HepG2 (cell line): ENCODE measurements around the gene HTRA2. TPM values are rescaled to one million over a fixed set of nuclear protein-coding genes. Genes with fewer than 3 reads are reported as not detected.
A peak's percentile ranks its signal among the peaks of the same experiment; 100 is the strongest.

Source experiments
- ATF7 ChIP-seq, 2 experiments: fragments of 450-650 bp in 1 of 2; sonication (generic) in 1 of 2; formaldehyde crosslinking in 1 of 2; IDR thresholded peaks; 2 replicates each; pipeline versions ENCODE4 v1.4.0 to v1.6.1; 2016 to 2020; ENCODE audit warnings: antibody characterized with exemption in 1 of 2, mild to moderate bottlenecking in 1 of 2, missing genetic modification reagents in 1 of 2
- CCAR2 ChIP-seq: fragments of 200-400 bp; formaldehyde crosslinking; optimal IDR thresholded peaks from 2 replicates; pipeline ENCODE3; 2018; ENCODE audit warnings: low read depth, mild to moderate bottlenecking, low read length, moderate library complexity
- FOXP1 ChIP-seq, 2 experiments: fragments of 450-650 bp in 1 of 2; IDR thresholded peaks; 2 replicates each; pipeline ENCODE4 v1.6.1; 2017 to 2018; ENCODE audit warnings: antibody characterized with exemption in 1 of 2
- GATA4 ChIP-seq: sonication (generic); IDR thresholded peaks from 2 replicates; pipeline ENCODE4 v1.6.1; 2016; ENCODE audit warnings: antibody characterized with exemption, low read depth, borderline replicate concordance
- GLI4 ChIP-seq: sonication (generic); formaldehyde crosslinking; IDR thresholded peaks from 2 replicates; pipeline ENCODE4 v1.5.1; 2020; ENCODE audit warnings: missing genetic modification reagents, mild to moderate bottlenecking, moderate library complexity, borderline replicate concordance
- IKZF1 ChIP-seq: fragments of 450-650 bp; IDR thresholded peaks from 2 replicates; pipeline ENCODE4 v1.7.1; 2016
- MBNL3 ChIP-seq: fragments of 250-450 bp; sonication (Bioruptor Pico); conservative IDR thresholded peaks from 2 replicates; pipeline ENCODE4 v1.8.0; 2022; ENCODE audit warnings: mild to moderate bottlenecking, inconsistent platforms
- MXD1 ChIP-seq: sonication (generic); formaldehyde crosslinking; IDR thresholded peaks from 2 replicates; pipeline ENCODE4 v1.4.0; 2020; ENCODE audit warnings: mild to moderate bottlenecking, missing genetic modification reagents
- POGZ ChIP-seq: sonication (generic); formaldehyde crosslinking; IDR thresholded peaks from 2 replicates; pipeline ENCODE4 v1.4.0; 2020; ENCODE audit warnings: mild to moderate bottlenecking, missing genetic modification reagents
- RNF2 ChIP-seq: fragments of 450-650 bp; conservative IDR thresholded peaks from 2 replicates; pipeline ENCODE4 v1.6.1; 2016; ENCODE audit warnings: low read depth
- SMARCC2 ChIP-seq: fragments of 450-650 bp; IDR thresholded peaks from 2 replicates; pipeline ENCODE4 v1.6.1; 2017; ENCODE audit warnings: antibody characterized with exemption, mild to moderate bottlenecking
- ZBTB46 ChIP-seq: sonication (generic); formaldehyde crosslinking; IDR thresholded peaks from 2 replicates; pipeline ENCODE4 v1.4.0; 2020; ENCODE audit warnings: mild to moderate bottlenecking, missing genetic modification reagents, borderline replicate concordance
- ZKSCAN8 ChIP-seq: IDR thresholded peaks from 2 replicates; pipeline ENCODE4 v1.6.1; 2016; ENCODE audit warnings: borderline replicate concordance, missing genetic modification reagents, missing compliant biosample characterization
- ZNF124 ChIP-seq: sonication (generic); formaldehyde crosslinking; IDR thresholded peaks from 2 replicates; pipeline ENCODE4 v1.4.0; 2020; ENCODE audit warnings: missing genetic modification reagents
- ZNF225 ChIP-seq: sonication (generic); formaldehyde crosslinking; IDR thresholded peaks from 2 replicates; pipeline ENCODE4 v1.4.0; 2020; ENCODE audit warnings: mild to moderate bottlenecking, missing genetic modification reagents
- ZNF232 ChIP-seq: sonication (generic); formaldehyde crosslinking; IDR thresholded peaks from 2 replicates; pipeline ENCODE4 v1.4.0; 2020; ENCODE audit warnings: missing genetic modification reagents, borderline replicate concordance
- ZNF296 ChIP-seq: sonication (generic); formaldehyde crosslinking; conservative IDR thresholded peaks from 2 replicates; pipeline ENCODE4 v1.5.0; 2020; ENCODE audit warnings: mild to moderate bottlenecking, missing genetic modification reagents
- ZNF33A ChIP-seq: sonication (generic); formaldehyde crosslinking; IDR thresholded peaks from 2 replicates; pipeline ENCODE4 v1.5.1; 2020; ENCODE audit warnings: missing genetic modification reagents, mild to moderate bottlenecking, moderate library complexity, borderline replicate concordance
- polyA plus RNA-seq, 8 experiments: library from polyadenylated mRNA; depleted of rRNA in 3 of 8; stranded (reverse) in 7 of 8; unstranded in 1 of 8; fragments of >200 nt; fragmentation: Illumina TruSeq in 4 of 8; extraction: Trizol in 4 of 8; gene quantifications; 2 replicates each; pipeline versions ENCODE4 v1.2.1 to v1.2.3, GENCODE V29; 2011 to 2016; ENCODE audit warnings: low read depth in 4 of 8, missing spikeins in 1 of 8, mixed read lengths in 1 of 8; ENCODE audit not compliant: insufficient read depth in 1 of 8
- total RNA-seq, 5 experiments: library from RNA; depleted of rRNA; stranded (reverse); fragments of >200 nt; fragmentation: Illumina TruSeq; extraction: Trizol; gene quantifications; 2 replicates each; pipeline ENCODE4 v1.2.3, GENCODE V29; 2016; ENCODE audit warnings: low read depth in 1 of 5
- TF ChIP-seq, protein P1 (sequence below): sonication (generic); formaldehyde crosslinking; conservative IDR thresholded peaks from 2 replicates; pipeline ENCODE4 v1.4.0; 2020; ENCODE audit warnings: missing genetic modification reagents
- TF ChIP-seq, protein P2 (sequence below): sonication (generic); formaldehyde crosslinking; IDR thresholded peaks from 2 replicates; pipeline ENCODE4 v1.5.1; 2020; ENCODE audit warnings: mild to moderate bottlenecking, missing genetic modification reagents, borderline replicate concordance

Gene HTRA2
- total and polyA plus RNA-seq, 2 of the 13 experiments (the other 11 are each of a cell fraction or from before 2014, with no cell fraction given) = 47.7 to 50.3 TPM

GRCh38 chr2:74488643-74489481 is 40.9 kb upstream of the HTRA2 start (continued):
- no peak for TF ChIP-seq ZBTB46 (CRISPR knock-in tag)
- TF ChIP-seq, protein P1, sequence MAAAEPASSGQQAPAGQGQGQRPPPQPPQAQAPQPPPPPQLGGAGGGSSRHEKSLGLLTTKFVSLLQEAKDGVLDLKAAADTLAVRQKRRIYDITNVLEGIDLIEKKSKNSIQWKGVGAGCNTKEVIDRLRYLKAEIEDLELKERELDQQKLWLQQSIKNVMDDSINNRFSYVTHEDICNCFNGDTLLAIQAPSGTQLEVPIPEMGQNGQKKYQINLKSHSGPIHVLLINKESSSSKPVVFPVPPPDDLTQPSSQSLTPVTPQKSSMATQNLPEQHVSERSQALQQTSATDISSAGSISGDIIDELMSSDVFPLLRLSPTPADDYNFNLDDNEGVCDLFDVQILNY (CRISPR knock-in tag) = no peak
- TF ChIP-seq, protein P2, sequence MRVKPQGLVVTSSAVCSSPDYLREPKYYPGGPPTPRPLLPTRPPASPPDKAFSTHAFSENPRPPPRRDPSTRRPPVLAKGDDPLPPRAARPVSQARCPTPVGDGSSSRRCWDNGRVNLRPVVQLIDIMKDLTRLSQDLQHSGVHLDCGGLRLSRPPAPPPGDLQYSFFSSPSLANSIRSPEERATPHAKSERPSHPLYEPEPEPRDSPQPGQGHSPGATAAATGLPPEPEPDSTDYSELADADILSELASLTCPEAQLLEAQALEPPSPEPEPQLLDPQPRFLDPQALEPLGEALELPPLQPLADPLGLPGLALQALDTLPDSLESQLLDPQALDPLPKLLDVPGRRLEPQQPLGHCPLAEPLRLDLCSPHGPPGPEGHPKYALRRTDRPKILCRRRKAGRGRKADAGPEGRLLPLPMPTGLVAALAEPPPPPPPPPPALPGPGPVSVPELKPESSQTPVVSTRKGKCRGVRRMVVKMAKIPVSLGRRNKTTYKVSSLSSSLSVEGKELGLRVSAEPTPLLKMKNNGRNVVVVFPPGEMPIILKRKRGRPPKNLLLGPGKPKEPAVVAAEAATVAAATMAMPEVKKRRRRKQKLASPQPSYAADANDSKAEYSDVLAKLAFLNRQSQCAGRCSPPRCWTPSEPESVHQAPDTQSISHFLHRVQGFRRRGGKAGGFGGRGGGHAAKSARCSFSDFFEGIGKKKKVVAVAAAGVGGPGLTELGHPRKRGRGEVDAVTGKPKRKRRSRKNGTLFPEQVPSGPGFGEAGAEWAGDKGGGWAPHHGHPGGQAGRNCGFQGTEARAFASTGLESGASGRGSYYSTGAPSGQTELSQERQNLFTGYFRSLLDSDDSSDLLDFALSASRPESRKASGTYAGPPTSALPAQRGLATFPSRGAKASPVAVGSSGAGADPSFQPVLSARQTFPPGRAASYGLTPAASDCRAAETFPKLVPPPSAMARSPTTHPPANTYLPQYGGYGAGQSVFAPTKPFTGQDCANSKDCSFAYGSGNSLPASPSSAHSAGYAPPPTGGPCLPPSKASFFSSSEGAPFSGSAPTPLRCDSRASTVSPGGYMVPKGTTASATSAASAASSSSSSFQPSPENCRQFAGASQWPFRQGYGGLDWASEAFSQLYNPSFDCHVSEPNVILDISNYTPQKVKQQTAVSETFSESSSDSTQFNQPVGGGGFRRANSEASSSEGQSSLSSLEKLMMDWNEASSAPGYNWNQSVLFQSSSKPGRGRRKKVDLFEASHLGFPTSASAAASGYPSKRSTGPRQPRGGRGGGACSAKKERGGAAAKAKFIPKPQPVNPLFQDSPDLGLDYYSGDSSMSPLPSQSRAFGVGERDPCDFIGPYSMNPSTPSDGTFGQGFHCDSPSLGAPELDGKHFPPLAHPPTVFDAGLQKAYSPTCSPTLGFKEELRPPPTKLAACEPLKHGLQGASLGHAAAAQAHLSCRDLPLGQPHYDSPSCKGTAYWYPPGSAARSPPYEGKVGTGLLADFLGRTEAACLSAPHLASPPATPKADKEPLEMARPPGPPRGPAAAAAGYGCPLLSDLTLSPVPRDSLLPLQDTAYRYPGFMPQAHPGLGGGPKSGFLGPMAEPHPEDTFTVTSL (CRISPR knock-in tag) = peak; percentile 87; the same call in 1 of the 2 replicates
- no peak for TF ChIP-seq SMARCC2
- TF ChIP-seq ZNF232 (CRISPR knock-in tag) = no peak
- TF ChIP-seq GATA4 = peak; percentile 81; the same call in 1 of the 2 replicates
- TF ChIP-seq RNF2 = no peak
- peak; percentile 75; the same call in 1 of the 2 replicates for TF ChIP-seq FOXP1 (IDR thresholded peaks at IDR 0.05)
- peak; percentile 65; the same call in 1 of the 2 replicates for TF ChIP-seq FOXP1 (CRISPR knock-in tag; IDR thresholded peaks at IDR 0.05)
- no peak for TF ChIP-seq ZKSCAN8 (CRISPR knock-in tag)
- no peak for TF ChIP-seq ZNF33A (CRISPR knock-in tag)
- no peak for TF ChIP-seq ZNF225
- TF ChIP-seq CCAR2 = no peak
- 0 out of 2 replicates have a peak, but pooled peaks have one; percentile 51 for TF ChIP-seq GLI4 (CRISPR knock-in tag)
- no peak for TF ChIP-seq IKZF1
- TF ChIP-seq ZNF296 (CRISPR knock-in tag) = no peak
- peak; percentile 64; the same call in 1 of the 2 replicates for TF ChIP-seq ZNF124 (CRISPR knock-in tag)
- 0 out of 2 replicates have a peak, but pooled peaks have one; percentile 46 for TF ChIP-seq POGZ (CRISPR knock-in tag)
- TF ChIP-seq MBNL3 = no peak
- TF ChIP-seq MXD1 (CRISPR knock-in tag) = no peak
- TF ChIP-seq ATF7 (IDR thresholded peaks at IDR 0.05) = peak; percentile 54
- no peak for TF ChIP-seq ATF7 (CRISPR knock-in tag; IDR thresholded peaks at IDR 0.05)
